ENCODE data around the gene SLC2A9. TPM values are rescaled to one million over a fixed set of nuclear protein-coding genes. Genes with fewer than 3 reads are reported as not detected.

Gene SLC2A9
- total RNA-seq, 1 donor from 2014 or later, result not detected

DNA sequence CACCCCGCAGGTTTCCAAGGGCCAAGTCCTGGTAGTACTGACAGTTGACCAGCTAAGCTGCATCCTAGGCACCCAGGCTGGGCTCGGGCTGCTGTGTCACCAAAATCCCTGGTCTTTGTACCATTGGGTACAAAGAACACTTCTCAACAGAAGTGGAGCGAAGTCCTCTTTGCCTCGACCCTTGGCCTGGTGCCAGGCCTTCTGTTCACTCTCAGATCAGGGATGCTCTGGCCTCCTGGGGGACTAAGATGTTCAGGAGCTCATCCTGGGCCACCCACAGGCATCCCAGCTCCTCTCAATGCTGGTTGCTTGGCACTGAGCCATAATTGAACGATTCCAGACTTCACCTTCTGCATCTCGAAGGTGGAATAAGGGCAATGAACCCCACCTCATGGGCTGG lies 13.8 kb upstream of the SLC2A9 start:
- TF ChIP-seq, protein P1, sequence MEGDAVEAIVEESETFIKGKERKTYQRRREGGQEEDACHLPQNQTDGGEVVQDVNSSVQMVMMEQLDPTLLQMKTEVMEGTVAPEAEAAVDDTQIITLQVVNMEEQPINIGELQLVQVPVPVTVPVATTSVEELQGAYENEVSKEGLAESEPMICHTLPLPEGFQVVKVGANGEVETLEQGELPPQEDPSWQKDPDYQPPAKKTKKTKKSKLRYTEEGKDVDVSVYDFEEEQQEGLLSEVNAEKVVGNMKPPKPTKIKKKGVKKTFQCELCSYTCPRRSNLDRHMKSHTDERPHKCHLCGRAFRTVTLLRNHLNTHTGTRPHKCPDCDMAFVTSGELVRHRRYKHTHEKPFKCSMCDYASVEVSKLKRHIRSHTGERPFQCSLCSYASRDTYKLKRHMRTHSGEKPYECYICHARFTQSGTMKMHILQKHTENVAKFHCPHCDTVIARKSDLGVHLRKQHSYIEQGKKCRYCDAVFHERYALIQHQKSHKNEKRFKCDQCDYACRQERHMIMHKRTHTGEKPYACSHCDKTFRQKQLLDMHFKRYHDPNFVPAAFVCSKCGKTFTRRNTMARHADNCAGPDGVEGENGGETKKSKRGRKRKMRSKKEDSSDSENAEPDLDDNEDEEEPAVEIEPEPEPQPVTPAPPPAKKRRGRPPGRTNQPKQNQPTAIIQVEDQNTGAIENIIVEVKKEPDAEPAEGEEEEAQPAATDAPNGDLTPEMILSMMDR (IDR thresholded peaks at IDR 0.05; ENCODE audit: partially characterized antibody, unreplicated experiment), result no peak
- Mint-ChIP-seq H3K36me3 (ENCODE audit: unreplicated experiment) (no peaks in the 10 kb centered on the region), H3K4me3 (ENCODE audit: unreplicated experiment) (no peak overlapping the region), H3K9me3 (ENCODE audit: unreplicated experiment) (peaks cover 2% of the 10 kb centered on the region), H3K27ac (ENCODE audit: unreplicated experiment) (no peak overlapping the region), H3K4me1 (ENCODE audit: low read depth, unreplicated experiment) (peaks cover 23% of the 10 kb centered on the region), H3K27me3 (ENCODE audit: unreplicated experiment) (peaks cover 2% of the 10 kb centered on the region)
- DNase-seq, result no peak

DNA sequence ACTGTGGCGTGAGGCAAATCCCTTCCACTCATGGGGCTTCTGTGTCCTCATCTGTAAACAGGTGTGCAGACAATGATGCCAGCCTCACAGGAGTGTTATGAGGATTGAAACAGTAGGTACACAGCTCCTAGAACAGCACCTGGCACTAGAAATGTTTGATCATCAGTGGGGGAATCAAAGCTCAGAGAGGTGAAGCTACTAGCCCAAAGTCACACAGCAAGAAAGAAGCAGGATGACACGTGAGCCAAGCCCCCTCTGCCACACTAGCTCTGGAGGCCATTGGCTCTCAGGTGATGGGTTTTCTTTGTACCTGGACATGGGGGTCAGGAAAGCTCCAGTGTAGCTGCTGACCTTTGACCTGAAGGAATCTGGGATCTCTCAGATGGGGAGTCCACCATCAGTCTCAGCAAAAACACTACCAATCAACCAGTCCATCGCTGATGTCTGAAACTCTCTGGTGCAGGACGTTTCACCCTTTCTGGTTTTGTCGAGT lies 13.4 kb upstream of the SLC2A9 start:
- Mint-ChIP-seq H3K36me3 (ENCODE audit: unreplicated experiment) (no peaks in the 10 kb centered on the region), H3K4me1 (ENCODE audit: low read depth, unreplicated experiment) (peaks cover 23% of the 10 kb centered on the region), H3K27ac (ENCODE audit: unreplicated experiment) (no peak overlapping the region), H3K9me3 (ENCODE audit: unreplicated experiment) (peaks cover 2% of the 10 kb centered on the region), H3K4me3 (ENCODE audit: unreplicated experiment) (no peak overlapping the region), H3K27me3 (ENCODE audit: unreplicated experiment) (peaks cover 2% of the 10 kb centered on the region)
- TF ChIP-seq, protein P1 (IDR thresholded peaks at IDR 0.05; ENCODE audit: partially characterized antibody, unreplicated experiment), result no peak
- DNase-seq, result no peak

DNA sequence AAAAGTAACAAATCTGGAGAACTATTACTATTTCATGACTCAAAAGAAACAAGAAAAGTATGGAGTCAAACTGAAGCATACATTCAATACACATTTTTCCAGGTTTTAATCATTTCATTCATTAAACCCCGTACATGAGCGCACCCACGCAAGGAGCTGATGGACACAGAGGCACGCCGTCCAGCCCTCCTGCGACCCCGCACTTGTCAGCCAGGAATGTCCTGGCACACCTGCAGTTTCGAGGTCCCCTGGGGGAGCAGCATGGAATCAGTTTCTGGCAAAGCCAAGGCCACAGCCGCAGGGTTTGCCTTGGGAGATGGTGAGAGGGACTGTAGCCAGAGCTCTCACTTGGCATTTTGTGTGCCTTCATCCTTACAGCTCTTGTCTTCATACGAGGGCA lies 12.8 kb upstream of the SLC2A9 start:
- peaks cover 2% of the 10 kb centered on the region for H3K9me3 Mint-ChIP-seq (ENCODE audit: unreplicated experiment)
- no peak overlapping the region for H3K4me3 Mint-ChIP-seq (ENCODE audit: unreplicated experiment)
- H3K4me1 Mint-ChIP-seq (ENCODE audit: low read depth, unreplicated experiment), result peaks cover 23% of the 10 kb centered on the region
- no peaks in the 10 kb centered on the region for H3K36me3 Mint-ChIP-seq (ENCODE audit: unreplicated experiment)
- TF ChIP-seq, protein P1 (IDR thresholded peaks at IDR 0.05; ENCODE audit: partially characterized antibody, unreplicated experiment), result no peak
- H3K27ac Mint-ChIP-seq (ENCODE audit: unreplicated experiment), result no peak overlapping the region
- DNase-seq, result no peak
- H3K27me3 Mint-ChIP-seq (ENCODE audit: unreplicated experiment), result peaks cover 2% of the 10 kb centered on the region

DNA sequence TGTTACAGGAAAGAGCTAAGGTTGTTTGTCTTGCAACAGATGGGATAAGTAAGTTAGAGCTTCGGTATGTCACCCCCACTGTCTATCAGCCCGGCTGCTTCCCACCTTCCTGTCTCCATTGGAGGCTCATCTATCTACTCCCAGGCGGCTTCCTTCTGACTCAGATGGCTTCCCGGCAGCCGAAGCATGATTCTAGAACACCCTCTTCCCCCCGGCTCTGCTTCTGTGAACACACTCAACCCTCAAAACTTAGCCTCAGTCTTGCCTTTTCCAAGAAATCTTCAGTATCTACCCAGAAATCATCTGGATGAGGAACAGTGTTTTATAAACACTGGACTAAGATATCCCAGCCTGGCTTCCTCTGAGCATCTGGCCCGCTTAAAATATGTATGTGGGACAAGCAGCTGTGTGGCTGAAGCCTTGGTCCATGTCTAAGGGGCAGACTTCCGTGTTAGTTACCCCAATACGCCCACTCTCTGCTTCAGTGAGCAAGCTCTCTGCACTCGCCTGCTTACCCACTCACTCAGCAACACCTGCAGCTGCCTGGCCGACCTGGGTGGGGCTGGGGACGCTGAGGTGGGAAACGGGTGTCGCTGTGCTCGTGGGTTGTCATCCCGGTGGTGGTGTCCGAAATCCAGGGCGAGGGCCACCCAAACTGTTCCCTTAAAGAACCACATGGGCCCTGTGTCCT lies 12.0 kb upstream of the SLC2A9 start:
- Mint-ChIP-seq H3K4me1 (ENCODE audit: low read depth, unreplicated experiment) (peaks cover 23% of the 10 kb centered on the region), H3K27me3 (ENCODE audit: unreplicated experiment) (peaks cover 2% of the 10 kb centered on the region), H3K9me3 (ENCODE audit: unreplicated experiment) (peaks cover 2% of the 10 kb centered on the region), H3K4me3 (ENCODE audit: unreplicated experiment) (no peak overlapping the region), H3K36me3 (ENCODE audit: unreplicated experiment) (no peaks in the 10 kb centered on the region), H3K27ac (ENCODE audit: unreplicated experiment) (peak overlapping the region; percentile 4)
- DNase-seq, result no peak
- TF ChIP-seq, protein P1 (IDR thresholded peaks at IDR 0.05; ENCODE audit: partially characterized antibody, unreplicated experiment), result no peak

DNA sequence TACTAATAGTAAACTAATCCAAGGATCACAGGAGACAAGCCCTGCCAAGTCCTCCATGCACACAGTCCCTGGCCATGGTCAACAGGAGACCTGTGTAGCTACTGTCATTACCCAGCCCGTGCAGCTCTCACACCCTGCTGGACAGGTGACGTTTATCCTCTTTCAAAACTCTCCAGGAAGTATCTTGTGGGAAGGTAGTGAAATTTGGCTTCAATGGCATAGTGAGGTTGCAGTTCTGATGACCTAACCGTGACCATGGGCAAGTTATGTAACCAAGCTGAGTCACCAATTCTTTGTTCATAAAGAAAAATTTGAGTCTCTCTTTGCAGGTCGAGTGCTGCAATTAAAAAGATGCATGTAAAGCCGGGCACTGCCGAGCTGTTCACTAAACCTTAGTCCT lies 11.3 kb upstream of the SLC2A9 start:
- no peak overlapping the region for H3K27ac Mint-ChIP-seq (ENCODE audit: unreplicated experiment)
- TF ChIP-seq, protein P1 (IDR thresholded peaks at IDR 0.05; ENCODE audit: partially characterized antibody, unreplicated experiment), result no peak
- H3K9me3 Mint-ChIP-seq (ENCODE audit: unreplicated experiment), result peaks cover 2% of the 10 kb centered on the region
- no peak for DNase-seq
- H3K36me3 Mint-ChIP-seq (ENCODE audit: unreplicated experiment), result no peaks in the 10 kb centered on the region
- peaks cover 23% of the 10 kb centered on the region for H3K4me1 Mint-ChIP-seq (ENCODE audit: low read depth, unreplicated experiment)
- peaks cover 2% of the 10 kb centered on the region for H3K27me3 Mint-ChIP-seq (ENCODE audit: unreplicated experiment)
- no peak overlapping the region for H3K4me3 Mint-ChIP-seq (ENCODE audit: unreplicated experiment)

Measured in glutamatergic neuron (in vitro differentiated cells).